HL-60 (cell line): ENCODE results near the gene DPYD.

Experiments
- CTCF ChIP-seq: IDR thresholded peaks from one replicate; pipeline ENCODE4 v1.5.1; 2011; ENCODE audit warnings: low read length, control low read depth, inconsistent platforms; ENCODE audit not compliant: insufficient read depth
- GABPA ChIP-seq: IDR thresholded peaks from 2 replicates; pipeline ENCODE4 v1.6.1; 2012; ENCODE audit warnings: low read depth
- POLR2AphosphoS5 ChIP-seq: IDR thresholded peaks from 2 replicates; pipeline ENCODE4 v1.6.1; 2012; ENCODE audit warnings: low read depth
- SPI1 ChIP-seq: IDR thresholded peaks from 2 replicates; pipeline ENCODE4 v1.6.1; 2012; ENCODE audit warnings: low read depth, mild to moderate bottlenecking, borderline replicate concordance
- TF ChIP-seq, protein P1 (sequence below): IDR thresholded peaks from 2 replicates; pipeline ENCODE4 v1.6.1; 2012; ENCODE audit warnings: low read depth; ENCODE audit not compliant: insufficient replicate concordance

DNA sequence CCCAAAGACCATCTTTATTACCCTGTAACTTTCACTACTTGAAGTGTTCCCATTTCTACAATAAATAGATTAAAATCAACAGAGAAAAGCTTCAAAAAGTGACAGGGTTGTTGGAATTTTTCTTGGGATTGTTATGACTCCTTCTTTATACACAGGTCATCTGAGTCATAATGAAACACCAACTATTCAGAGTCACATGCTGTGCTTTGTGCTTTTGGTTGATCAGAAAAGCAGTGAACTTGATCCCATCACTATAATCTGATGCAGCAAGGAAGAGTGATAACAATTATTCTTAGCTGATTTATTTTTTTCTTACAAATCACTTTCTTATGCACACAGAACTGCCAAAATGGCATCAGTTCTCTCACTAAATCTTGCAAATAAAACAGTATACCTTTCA, 776.3 kb downstream of the DPYD start:
- TF ChIP-seq CTCF (no peak), POLR2AphosphoS5 (no peak), GABPA (no peak), SPI1 (no peak)
- TF ChIP-seq, protein P1, sequence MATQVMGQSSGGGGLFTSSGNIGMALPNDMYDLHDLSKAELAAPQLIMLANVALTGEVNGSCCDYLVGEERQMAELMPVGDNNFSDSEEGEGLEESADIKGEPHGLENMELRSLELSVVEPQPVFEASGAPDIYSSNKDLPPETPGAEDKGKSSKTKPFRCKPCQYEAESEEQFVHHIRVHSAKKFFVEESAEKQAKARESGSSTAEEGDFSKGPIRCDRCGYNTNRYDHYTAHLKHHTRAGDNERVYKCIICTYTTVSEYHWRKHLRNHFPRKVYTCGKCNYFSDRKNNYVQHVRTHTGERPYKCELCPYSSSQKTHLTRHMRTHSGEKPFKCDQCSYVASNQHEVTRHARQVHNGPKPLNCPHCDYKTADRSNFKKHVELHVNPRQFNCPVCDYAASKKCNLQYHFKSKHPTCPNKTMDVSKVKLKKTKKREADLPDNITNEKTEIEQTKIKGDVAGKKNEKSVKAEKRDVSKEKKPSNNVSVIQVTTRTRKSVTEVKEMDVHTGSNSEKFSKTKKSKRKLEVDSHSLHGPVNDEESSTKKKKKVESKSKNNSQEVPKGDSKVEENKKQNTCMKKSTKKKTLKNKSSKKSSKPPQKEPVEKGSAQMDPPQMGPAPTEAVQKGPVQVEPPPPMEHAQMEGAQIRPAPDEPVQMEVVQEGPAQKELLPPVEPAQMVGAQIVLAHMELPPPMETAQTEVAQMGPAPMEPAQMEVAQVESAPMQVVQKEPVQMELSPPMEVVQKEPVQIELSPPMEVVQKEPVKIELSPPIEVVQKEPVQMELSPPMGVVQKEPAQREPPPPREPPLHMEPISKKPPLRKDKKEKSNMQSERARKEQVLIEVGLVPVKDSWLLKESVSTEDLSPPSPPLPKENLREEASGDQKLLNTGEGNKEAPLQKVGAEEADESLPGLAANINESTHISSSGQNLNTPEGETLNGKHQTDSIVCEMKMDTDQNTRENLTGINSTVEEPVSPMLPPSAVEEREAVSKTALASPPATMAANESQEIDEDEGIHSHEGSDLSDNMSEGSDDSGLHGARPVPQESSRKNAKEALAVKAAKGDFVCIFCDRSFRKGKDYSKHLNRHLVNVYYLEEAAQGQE = no peak
